GM12878 (cell line): ENCODE results near the gene MBTPS2. TPM values are rescaled to one million over a fixed set of nuclear protein-coding genes. Genes with fewer than 3 reads are reported as not detected.

Experiments
- ATAC-seq: fragments of 200-7000 bp; cut with Tn5 transposase; 3 replicates; pipeline ENCODE4 v1.9.1; 2020; ENCODE audit warnings: mild to moderate bottlenecking, moderate library complexity
- BruUV-seq: library from RNA; stranded (reverse); fragments of 400-500 nt; replicated peaks from 2 replicates; lab custom pipeline; 2021; lab: Mats Ljungman, UMichigan
- CTCF ChIA-PET: fragments of 300-600 bp; sonication (Branson Sonifier 250); formaldehyde crosslinking; extraction: SDS; loops from one replicate; lab custom pipeline; 2021; ENCODE audit warnings: inconsistent platforms; lab: Yijun Ruan, JAX
- POLR2A ChIA-PET: fragments of 350-600 bp; formaldehyde crosslinking; extraction: SDS; loops from one replicate; lab custom pipeline; 2021; ENCODE audit warnings: inconsistent platforms; lab: Charles Lee
- RAD21 ChIA-PET: fragments of 300-600 bp; sonication (Branson Sonifier 250); formaldehyde crosslinking; loops from one replicate; lab custom pipeline; 2023; ENCODE audit warnings: antibody characterized with exemption; ENCODE audit not compliant: unreplicated experiment; lab: Charles Lee
- SMC1A ChIA-PET: fragments of 300-600 bp; sonication (Branson Sonifier 250); formaldehyde crosslinking; loops from one replicate; lab custom pipeline; 2023; ENCODE audit not compliant: unreplicated experiment, uncharacterized antibody; lab: Charles Lee
- DNase-seq: peaks from one replicate; pipeline ENCODE4 v3.0.0-alpha.2; 2011; ENCODE audit warnings: low read depth, low spot score
- FAIRE-seq: peaks from 3 replicates; lab custom pipeline; 2011; peaks lifted over from hg19 to GRCh38; lab: Jason Lieb, UNC
- H2AFZ ChIP-seq: 2 replicates; pipeline ENCODE4 v1.6.0; 2011; ENCODE audit warnings: low read depth, low read length, control low read depth; ENCODE audit not compliant: control insufficient read depth
- H3K27ac ChIP-seq: 2 replicates; pipeline ENCODE4 v1.5.1; 2011; ENCODE audit warnings: control low read depth; ENCODE audit not compliant: control insufficient read depth, insufficient read depth
- H3K27me3 ChIP-seq, 2 experiments: replicated peaks in 1 of 2; 2 replicates each; pipeline versions ENCODE4 v1.6.0 to v1.6.1; 2011; ENCODE audit warnings: low read length in 1 of 2; ENCODE audit not compliant: control insufficient read depth in 2 of 2, insufficient read depth in 2 of 2
- H3K36me3 ChIP-seq, 2 experiments: 2 replicates each; pipeline ENCODE4 v1.5.1; 2011; ENCODE audit warnings: low read length in 1 of 2; ENCODE audit not compliant: control insufficient read depth in 2 of 2, insufficient read depth in 2 of 2
- H3K4me1 ChIP-seq: 2 replicates; pipeline ENCODE4 v1.6.1; 2011; ENCODE audit warnings: mild to moderate bottlenecking, low read length, moderate library complexity, mixed read lengths; ENCODE audit not compliant: control insufficient read depth, insufficient read depth
- H3K4me2 ChIP-seq: 2 replicates; pipeline ENCODE4 v1.6.0; 2011; ENCODE audit warnings: control low read depth; ENCODE audit not compliant: control insufficient read depth, insufficient read depth
- H3K4me3 ChIP-seq: fragments of 200-600 bp; sonication (generic); 2 replicates; pipeline ENCODE4 v1.5.1; 2016
- H3K79me2 ChIP-seq: 2 replicates; pipeline ENCODE4 v1.6.0; 2011; ENCODE audit warnings: low read length; ENCODE audit not compliant: control insufficient read depth, insufficient read depth
- H3K9ac ChIP-seq: 2 replicates; pipeline ENCODE4 v1.8.0; 2011; ENCODE audit warnings: low read length, control low read depth, mixed read lengths; ENCODE audit not compliant: control insufficient read depth, insufficient read depth
- H3K9me3 ChIP-seq: replicated peaks from 3 replicates; pipeline ENCODE4 v1.5.1; 2011; ENCODE audit warnings: mild to moderate bottlenecking, low read length; ENCODE audit not compliant: control insufficient read depth, insufficient read depth
- H4K20me1 ChIP-seq: 2 replicates; pipeline ENCODE4 v1.6.0; 2011; ENCODE audit not compliant: control insufficient read depth, insufficient read depth
- DPF2 ChIP-seq: fragments of 450-650 bp; IDR thresholded peaks from 2 replicates; pipeline ENCODE4 v1.6.1; 2017; ENCODE audit warnings: mild to moderate bottlenecking
- HCFC1 ChIP-seq: fragments of 150-350 bp; IDR thresholded peaks from 2 replicates; pipeline ENCODE4 v1.6.1; 2014; ENCODE audit warnings: low read length
- JUNB ChIP-seq: IDR thresholded peaks from 2 replicates; pipeline ENCODE4 v1.6.1; 2016; ENCODE audit warnings: antibody characterized with exemption, mild to moderate bottlenecking
- MEF2A ChIP-seq: IDR thresholded peaks from 2 replicates; pipeline ENCODE4 v1.6.1; 2011; ENCODE audit warnings: low read depth, mild to moderate bottlenecking, low read length, moderate library complexity; ENCODE audit not compliant: insufficient read depth
- MEF2B ChIP-seq: fragments of 450-650 bp; IDR thresholded peaks from 2 replicates; pipeline ENCODE4 v1.6.1; 2018; ENCODE audit warnings: mild to moderate bottlenecking, moderate library complexity; ENCODE audit not compliant: partially characterized antibody, poor library complexity, severe bottlenecking
- MXI1 ChIP-seq: fragments of 150-350 bp; IDR thresholded peaks from 2 replicates; pipeline ENCODE4 v1.6.1; 2011; ENCODE audit warnings: low read depth, mild to moderate bottlenecking, inconsistent platforms, low read length, improper control_type of control experiment
- MYB ChIP-seq: fragments of 150-350 bp; IDR thresholded peaks from 2 replicates; pipeline ENCODE4 v1.6.1; 2014; ENCODE audit warnings: mild to moderate bottlenecking, low read depth, low read length, borderline replicate concordance
- NR2F1 ChIP-seq: fragments of 450-650 bp; conservative IDR thresholded peaks from 2 replicates; pipeline ENCODE4 v1.6.1; 2017; ENCODE audit warnings: mild to moderate bottlenecking
- RUNX3 ChIP-seq: IDR thresholded peaks from 2 replicates; pipeline ENCODE4 v1.6.1; 2012; ENCODE audit warnings: low read length, inconsistent platforms
- WGBS: methylation state at CpG from one replicate; pipeline ENCODE4 v1.1.6; 2016; ENCODE audit warnings: low lambda C conversion rate; ENCODE audit not compliant: insufficient replicate concordance, insufficient coverage; ENCODE audit errors: missing lambda C conversion rate; 5-methylcytosine and 5-hydroxymethylcytosine counted together
- in situ Hi-C: fragments of 300-500 bp; cut with MboI; formaldehyde crosslinking; loops from 9 replicates; pipeline ENCODE4 v1.14.3; 2018; ENCODE audit warnings: mixed read lengths
- intact Hi-C: fragments of 100-400 bp; cut with micrococcal nuclease; formaldehyde crosslinking; loops from one replicate; pipeline ENCODE4 v1.14.2; 2022; ENCODE audit not compliant: unreplicated experiment
- polyA plus RNA-seq, 11 experiments: library from polyadenylated mRNA; depleted of rRNA in 4 of 11; unstranded in 6 of 11; stranded (reverse) in 5 of 11; fragments of >200 nt; fragmentation: Nextera tagmentation in 4 of 11; fragmentation: Illumina TruSeq in 1 of 11; extraction: Ambion mirVana in 4 of 11; extraction: Trizol in 1 of 11; gene quantifications; 1 replicate in 1 of 11; 2 replicates in 10 of 11; pipeline versions ENCODE4 v1.2.1 to v1.2.3, GENCODE V29; 2011 to 2016; ENCODE audit warnings: inconsistent platforms in 2 of 11, missing spikeins in 2 of 11, low read depth in 1 of 11
- total RNA-seq, 4 experiments: library from RNA; depleted of rRNA in 3 of 4; stranded (reverse); fragments of >200 nt in 3 of 4; fragmentation: Illumina TruSeq in 1 of 4; extraction: Trizol in 1 of 4; gene quantifications; 2 replicates each; pipeline versions ENCODE4 v1.2.1 to v1.2.3, GENCODE V29; 2013 to 2021
- TF ChIP-seq, protein P1 (sequence below): IDR thresholded peaks from 2 replicates; pipeline ENCODE4 v1.6.1; 2011; ENCODE audit warnings: borderline replicate concordance, low read depth, mild to moderate bottlenecking, moderate library complexity, low read length; ENCODE audit not compliant: insufficient read depth, poor library complexity, severe bottlenecking
- TF ChIP-seq, protein P2 (sequence below): fragments of 450-650 bp; IDR thresholded peaks from 2 replicates; pipeline ENCODE4 v1.6.1; 2017; ENCODE audit warnings: mild to moderate bottlenecking
- TF ChIP-seq, protein P3 (sequence below): fragments of 450-650 bp; formaldehyde crosslinking; IDR thresholded peaks from 2 replicates; pipeline ENCODE4 v1.4.0; 2020; ENCODE audit warnings: mild to moderate bottlenecking, moderate library complexity

MBTPS2 gene
- total and polyA plus RNA-seq, 10 of the 15 experiments (the other 5 are each of a cell fraction or from before 2014, with no cell fraction given) = 2.6 to 11.0 (median 8.0) TPM

DNA sequence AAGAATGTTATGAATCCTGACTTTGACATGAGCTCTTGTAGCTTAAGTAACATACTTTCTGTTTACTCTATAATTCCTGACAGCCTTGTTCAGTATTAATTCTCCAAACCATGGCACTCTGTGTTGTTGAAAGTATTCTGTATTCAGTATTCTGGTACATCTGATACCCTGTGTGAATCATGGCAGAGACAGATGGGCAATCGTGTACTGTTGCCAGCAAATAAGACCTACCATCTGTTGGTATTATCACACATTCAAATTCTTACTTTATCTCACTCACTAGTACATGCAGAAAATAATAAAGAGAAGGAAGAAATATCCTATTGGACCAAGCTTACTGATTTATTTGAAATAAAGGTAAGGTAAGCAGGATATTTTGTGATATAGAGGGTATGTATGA is 7.9 kb downstream of the MBTPS2 start:
- ATAC-seq (no peak), FAIRE-seq (no peak), DNase-seq (no peak)
- Histone ChIP-seq H3K4me3 (no peak overlapping the region), H3K4me2 (no peak overlapping the region), H3K9ac (no peak overlapping the region), H3K4me1 (no peaks in the 10 kb centered on the region), H3K27ac (no peak overlapping the region), H3K9me3 (no peaks in the 10 kb centered on the region), H3K27me3 (no peaks in the 10 kb centered on the region), H3K36me3 (no peaks in the 10 kb centered on the region; a peak in 1 of 4 replicates), H4K20me1 (no peaks in the 10 kb centered on the region), H2AFZ (no peak overlapping the region), H3K79me2 (no peaks in the 10 kb centered on the region)
- RAD21 ChIA-PET = no interaction called here
- TF ChIP-seq JUNB (no peak), MYB (no peak), MEF2B (no peak), NR2F1 (no peak), MEF2A (no peak), DPF2 (no peak), MXI1 (no peak)
- CTCF ChIA-PET = no interaction called here
- 38% methylated on average over 1 of the region's 1 CpG for WGBS
- no TSS peak for BruUV-seq
- POLR2A ChIA-PET = no interaction called here
- SMC1A ChIA-PET = interaction anchor here (0.6 kb wide), 2 partner anchors 8 to 84 kb away, joined by 3 read pairs; partner anchors contain the start of gene MBTPS2
- intact Hi-C loops (no loop called here), in situ Hi-C loops (no loop called here)

DNA sequence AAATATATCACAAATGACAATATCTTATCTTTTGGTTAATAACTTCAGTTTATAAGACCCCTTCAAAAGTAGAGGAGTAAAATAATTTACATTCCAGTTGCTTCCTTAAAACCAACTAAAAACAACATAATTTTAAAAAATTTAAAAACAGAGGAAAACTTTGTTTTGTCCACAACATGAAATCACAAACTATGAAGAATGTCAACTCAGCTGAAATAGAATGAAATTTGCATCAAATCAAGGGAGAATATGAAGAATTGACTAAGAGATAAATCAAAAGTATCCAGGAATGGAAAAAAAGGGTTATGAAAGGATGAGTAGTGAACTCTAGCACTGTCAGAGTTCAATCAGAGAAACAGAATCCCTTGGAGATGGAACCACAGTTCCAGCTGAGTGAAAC is 14.2 kb downstream of the MBTPS2 start:
- no peak overlapping the region for H3K9ac ChIP-seq
- H3K36me3 ChIP-seq = peaks cover 0 to 3% of the 10 kb centered on the region in 2 experiments; a peak in 2 of 4 replicates
- H2AFZ ChIP-seq = no peak overlapping the region
- no peaks in the 10 kb centered on the region for H3K79me2 ChIP-seq
- H3K27me3 ChIP-seq = no peaks in the 10 kb centered on the region
- no peak for DNase-seq
- no peaks in the 10 kb centered on the region for H3K4me1 ChIP-seq
- POLR2A ChIA-PET = no interaction called here
- no peak overlapping the region for H3K4me3 ChIP-seq
- H3K9me3 ChIP-seq = no peaks in the 10 kb centered on the region; the same call in 2 of the 3 replicates
- no peak overlapping the region for H3K4me2 ChIP-seq
- no peaks in the 10 kb centered on the region for H4K20me1 ChIP-seq
- in situ Hi-C loops = no loop called here
- BruUV-seq = no TSS peak
- intact Hi-C loops = no loop called here
- SMC1A ChIA-PET = interaction anchor here (0.6 kb wide), 1 partner anchor 51 kb away, joined by 3 read pairs; no protein-coding TSS in a partner anchor
- RAD21 ChIA-PET = no interaction called here
- CTCF ChIA-PET = interaction anchor here (1.6 kb wide), 1 partner anchor 107 kb away, joined by 3 read pairs; no protein-coding TSS in a partner anchor
- FAIRE-seq = no peak
- no peak overlapping the region for H3K27ac ChIP-seq
- ATAC-seq = no peak
- no peak for TF ChIP-seq RUNX3
- TF ChIP-seq, protein P1, sequence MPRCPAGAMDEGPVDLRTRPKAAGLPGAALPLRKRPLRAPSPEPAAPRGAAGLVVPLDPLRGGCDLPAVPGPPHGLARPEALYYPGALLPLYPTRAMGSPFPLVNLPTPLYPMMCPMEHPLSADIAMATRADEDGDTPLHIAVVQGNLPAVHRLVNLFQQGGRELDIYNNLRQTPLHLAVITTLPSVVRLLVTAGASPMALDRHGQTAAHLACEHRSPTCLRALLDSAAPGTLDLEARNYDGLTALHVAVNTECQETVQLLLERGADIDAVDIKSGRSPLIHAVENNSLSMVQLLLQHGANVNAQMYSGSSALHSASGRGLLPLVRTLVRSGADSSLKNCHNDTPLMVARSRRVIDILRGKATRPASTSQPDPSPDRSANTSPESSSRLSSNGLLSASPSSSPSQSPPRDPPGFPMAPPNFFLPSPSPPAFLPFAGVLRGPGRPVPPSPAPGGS = no peak
- TF ChIP-seq, protein P2, sequence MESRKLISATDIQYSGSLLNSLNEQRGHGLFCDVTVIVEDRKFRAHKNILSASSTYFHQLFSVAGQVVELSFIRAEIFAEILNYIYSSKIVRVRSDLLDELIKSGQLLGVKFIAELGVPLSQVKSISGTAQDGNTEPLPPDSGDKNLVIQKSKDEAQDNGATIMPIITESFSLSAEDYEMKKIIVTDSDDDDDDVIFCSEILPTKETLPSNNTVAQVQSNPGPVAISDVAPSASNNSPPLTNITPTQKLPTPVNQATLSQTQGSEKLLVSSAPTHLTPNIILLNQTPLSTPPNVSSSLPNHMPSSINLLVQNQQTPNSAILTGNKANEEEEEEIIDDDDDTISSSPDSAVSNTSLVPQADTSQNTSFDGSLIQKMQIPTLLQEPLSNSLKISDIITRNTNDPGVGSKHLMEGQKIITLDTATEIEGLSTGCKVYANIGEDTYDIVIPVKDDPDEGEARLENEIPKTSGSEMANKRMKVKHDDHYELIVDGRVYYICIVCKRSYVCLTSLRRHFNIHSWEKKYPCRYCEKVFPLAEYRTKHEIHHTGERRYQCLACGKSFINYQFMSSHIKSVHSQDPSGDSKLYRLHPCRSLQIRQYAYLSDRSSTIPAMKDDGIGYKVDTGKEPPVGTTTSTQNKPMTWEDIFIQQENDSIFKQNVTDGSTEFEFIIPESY = no peak
- no peak for TF ChIP-seq HCFC1
- no peak for TF ChIP-seq MEF2A
- TF ChIP-seq, protein P3, sequence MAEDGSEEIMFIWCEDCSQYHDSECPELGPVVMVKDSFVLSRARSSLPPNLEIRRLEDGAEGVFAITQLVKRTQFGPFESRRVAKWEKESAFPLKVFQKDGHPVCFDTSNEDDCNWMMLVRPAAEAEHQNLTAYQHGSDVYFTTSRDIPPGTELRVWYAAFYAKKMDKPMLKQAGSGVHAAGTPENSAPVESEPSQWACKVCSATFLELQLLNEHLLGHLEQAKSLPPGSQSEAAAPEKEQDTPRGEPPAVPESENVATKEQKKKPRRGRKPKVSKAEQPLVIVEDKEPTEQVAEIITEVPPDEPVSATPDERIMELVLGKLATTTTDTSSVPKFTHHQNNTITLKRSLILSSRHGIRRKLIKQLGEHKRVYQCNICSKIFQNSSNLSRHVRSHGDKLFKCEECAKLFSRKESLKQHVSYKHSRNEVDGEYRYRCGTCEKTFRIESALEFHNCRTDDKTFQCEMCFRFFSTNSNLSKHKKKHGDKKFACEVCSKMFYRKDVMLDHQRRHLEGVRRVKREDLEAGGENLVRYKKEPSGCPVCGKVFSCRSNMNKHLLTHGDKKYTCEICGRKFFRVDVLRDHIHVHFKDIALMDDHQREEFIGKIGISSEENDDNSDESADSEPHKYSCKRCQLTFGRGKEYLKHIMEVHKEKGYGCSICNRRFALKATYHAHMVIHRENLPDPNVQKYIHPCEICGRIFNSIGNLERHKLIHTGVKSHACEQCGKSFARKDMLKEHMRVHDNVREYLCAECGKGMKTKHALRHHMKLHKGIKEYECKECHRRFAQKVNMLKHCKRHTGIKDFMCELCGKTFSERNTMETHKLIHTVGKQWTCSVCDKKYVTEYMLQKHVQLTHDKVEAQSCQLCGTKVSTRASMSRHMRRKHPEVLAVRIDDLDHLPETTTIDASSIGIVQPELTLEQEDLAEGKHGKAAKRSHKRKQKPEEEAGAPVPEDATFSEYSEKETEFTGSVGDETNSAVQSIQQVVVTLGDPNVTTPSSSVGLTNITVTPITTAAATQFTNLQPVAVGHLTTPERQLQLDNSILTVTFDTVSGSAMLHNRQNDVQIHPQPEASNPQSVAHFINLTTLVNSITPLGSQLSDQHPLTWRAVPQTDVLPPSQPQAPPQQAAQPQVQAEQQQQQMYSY (CRISPR knock-in tag) = no peak
